WTC11 (cell line): ENCODE measurements around the gene SLC10A6.

ENCODE experiments used
- CREB1 ChIP-seq: sonication (generic); formaldehyde crosslinking; IDR thresholded peaks from 2 replicates; pipeline ENCODE4 v1.8.0; 2023; ENCODE audit warnings: mild to moderate bottlenecking, missing genetic modification reagents
- ELF4 ChIP-seq: sonication (generic); formaldehyde crosslinking; IDR thresholded peaks from 2 replicates; pipeline ENCODE4 v1.8.1; 2022; ENCODE audit warnings: low read depth, mild to moderate bottlenecking, moderate library complexity, missing genetic modification reagents
- ETV6 ChIP-seq: sonication (generic); formaldehyde crosslinking; IDR thresholded peaks from 2 replicates; pipeline ENCODE4 v1.8.1; 2022; ENCODE audit warnings: mild to moderate bottlenecking, missing genetic modification reagents
- KAT7 ChIP-seq: sonication (generic); formaldehyde crosslinking; IDR thresholded peaks from 2 replicates; pipeline ENCODE4 v1.8.1; 2023; ENCODE audit warnings: missing genetic modification reagents, mild to moderate bottlenecking, borderline replicate concordance
- TCF7 ChIP-seq: sonication (generic); formaldehyde crosslinking; IDR thresholded peaks from 2 replicates; pipeline ENCODE4 v1.8.0; 2022; ENCODE audit warnings: mild to moderate bottlenecking, low read depth, missing genetic modification reagents, moderate library complexity
- TF ChIP-seq, protein P1 (sequence below): fragments of 200-600 bp; IDR thresholded peaks from 2 replicates; pipeline ENCODE4 v1.8.0; 2022; ENCODE audit warnings: antibody characterized with exemption
- TF ChIP-seq, protein P2 (sequence below): sonication (generic); formaldehyde crosslinking; IDR thresholded peaks from 2 replicates; pipeline ENCODE4 v1.8.0; 2023; ENCODE audit warnings: mild to moderate bottlenecking, missing genetic modification reagents
- TF ChIP-seq, protein P3 (sequence below): sonication (generic); formaldehyde crosslinking; IDR thresholded peaks from 2 replicates; pipeline ENCODE4 v1.8.1; 2022; ENCODE audit warnings: mild to moderate bottlenecking, moderate library complexity, missing genetic modification reagents
- TF ChIP-seq, protein P4 (sequence below): sonication (generic); formaldehyde crosslinking; IDR thresholded peaks from 2 replicates; pipeline ENCODE4 v1.8.1; 2023; ENCODE audit warnings: mild to moderate bottlenecking, moderate library complexity, missing genetic modification reagents

DNA sequence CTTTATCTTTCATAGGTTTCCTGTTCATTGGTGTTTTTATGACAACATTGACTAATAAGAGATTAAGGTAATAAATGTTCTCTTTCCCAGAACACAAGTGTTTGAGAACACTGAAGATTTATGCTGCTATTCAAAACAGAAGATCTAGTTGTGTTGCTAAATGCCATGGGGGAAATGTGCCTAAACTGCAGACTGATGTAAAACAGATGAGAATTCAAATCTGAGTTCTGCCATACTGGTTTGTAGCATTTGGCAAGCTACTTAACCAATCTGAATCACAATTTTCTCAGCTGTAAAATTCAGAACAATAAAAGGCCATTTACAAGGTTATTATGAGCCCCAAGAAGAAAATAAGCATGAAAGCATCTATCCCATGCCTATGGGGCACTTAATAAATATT lies 2.3 kb downstream of the SLC10A6 start:
- TF ChIP-seq, protein P1, sequence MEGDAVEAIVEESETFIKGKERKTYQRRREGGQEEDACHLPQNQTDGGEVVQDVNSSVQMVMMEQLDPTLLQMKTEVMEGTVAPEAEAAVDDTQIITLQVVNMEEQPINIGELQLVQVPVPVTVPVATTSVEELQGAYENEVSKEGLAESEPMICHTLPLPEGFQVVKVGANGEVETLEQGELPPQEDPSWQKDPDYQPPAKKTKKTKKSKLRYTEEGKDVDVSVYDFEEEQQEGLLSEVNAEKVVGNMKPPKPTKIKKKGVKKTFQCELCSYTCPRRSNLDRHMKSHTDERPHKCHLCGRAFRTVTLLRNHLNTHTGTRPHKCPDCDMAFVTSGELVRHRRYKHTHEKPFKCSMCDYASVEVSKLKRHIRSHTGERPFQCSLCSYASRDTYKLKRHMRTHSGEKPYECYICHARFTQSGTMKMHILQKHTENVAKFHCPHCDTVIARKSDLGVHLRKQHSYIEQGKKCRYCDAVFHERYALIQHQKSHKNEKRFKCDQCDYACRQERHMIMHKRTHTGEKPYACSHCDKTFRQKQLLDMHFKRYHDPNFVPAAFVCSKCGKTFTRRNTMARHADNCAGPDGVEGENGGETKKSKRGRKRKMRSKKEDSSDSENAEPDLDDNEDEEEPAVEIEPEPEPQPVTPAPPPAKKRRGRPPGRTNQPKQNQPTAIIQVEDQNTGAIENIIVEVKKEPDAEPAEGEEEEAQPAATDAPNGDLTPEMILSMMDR, result no peak
- TF ChIP-seq CREB1 (CRISPR knock-in tag) (no peak), ETV6 (CRISPR knock-in tag) (no peak), ELF4 (CRISPR knock-in tag) (no peak), TCF7 (CRISPR knock-in tag) (no peak), KAT7 (CRISPR knock-in tag) (no peak)
- TF ChIP-seq, protein P2, sequence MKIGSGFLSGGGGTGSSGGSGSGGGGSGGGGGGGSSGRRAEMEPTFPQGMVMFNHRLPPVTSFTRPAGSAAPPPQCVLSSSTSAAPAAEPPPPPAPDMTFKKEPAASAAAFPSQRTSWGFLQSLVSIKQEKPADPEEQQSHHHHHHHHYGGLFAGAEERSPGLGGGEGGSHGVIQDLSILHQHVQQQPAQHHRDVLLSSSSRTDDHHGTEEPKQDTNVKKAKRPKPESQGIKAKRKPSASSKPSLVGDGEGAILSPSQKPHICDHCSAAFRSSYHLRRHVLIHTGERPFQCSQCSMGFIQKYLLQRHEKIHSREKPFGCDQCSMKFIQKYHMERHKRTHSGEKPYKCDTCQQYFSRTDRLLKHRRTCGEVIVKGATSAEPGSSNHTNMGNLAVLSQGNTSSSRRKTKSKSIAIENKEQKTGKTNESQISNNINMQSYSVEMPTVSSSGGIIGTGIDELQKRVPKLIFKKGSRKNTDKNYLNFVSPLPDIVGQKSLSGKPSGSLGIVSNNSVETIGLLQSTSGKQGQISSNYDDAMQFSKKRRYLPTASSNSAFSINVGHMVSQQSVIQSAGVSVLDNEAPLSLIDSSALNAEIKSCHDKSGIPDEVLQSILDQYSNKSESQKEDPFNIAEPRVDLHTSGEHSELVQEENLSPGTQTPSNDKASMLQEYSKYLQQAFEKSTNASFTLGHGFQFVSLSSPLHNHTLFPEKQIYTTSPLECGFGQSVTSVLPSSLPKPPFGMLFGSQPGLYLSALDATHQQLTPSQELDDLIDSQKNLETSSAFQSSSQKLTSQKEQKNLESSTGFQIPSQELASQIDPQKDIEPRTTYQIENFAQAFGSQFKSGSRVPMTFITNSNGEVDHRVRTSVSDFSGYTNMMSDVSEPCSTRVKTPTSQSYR (CRISPR knock-in tag), result no peak
- TF ChIP-seq, protein P3, sequence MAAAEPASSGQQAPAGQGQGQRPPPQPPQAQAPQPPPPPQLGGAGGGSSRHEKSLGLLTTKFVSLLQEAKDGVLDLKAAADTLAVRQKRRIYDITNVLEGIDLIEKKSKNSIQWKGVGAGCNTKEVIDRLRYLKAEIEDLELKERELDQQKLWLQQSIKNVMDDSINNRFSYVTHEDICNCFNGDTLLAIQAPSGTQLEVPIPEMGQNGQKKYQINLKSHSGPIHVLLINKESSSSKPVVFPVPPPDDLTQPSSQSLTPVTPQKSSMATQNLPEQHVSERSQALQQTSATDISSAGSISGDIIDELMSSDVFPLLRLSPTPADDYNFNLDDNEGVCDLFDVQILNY (CRISPR knock-in tag), result no peak
- TF ChIP-seq, protein P4, sequence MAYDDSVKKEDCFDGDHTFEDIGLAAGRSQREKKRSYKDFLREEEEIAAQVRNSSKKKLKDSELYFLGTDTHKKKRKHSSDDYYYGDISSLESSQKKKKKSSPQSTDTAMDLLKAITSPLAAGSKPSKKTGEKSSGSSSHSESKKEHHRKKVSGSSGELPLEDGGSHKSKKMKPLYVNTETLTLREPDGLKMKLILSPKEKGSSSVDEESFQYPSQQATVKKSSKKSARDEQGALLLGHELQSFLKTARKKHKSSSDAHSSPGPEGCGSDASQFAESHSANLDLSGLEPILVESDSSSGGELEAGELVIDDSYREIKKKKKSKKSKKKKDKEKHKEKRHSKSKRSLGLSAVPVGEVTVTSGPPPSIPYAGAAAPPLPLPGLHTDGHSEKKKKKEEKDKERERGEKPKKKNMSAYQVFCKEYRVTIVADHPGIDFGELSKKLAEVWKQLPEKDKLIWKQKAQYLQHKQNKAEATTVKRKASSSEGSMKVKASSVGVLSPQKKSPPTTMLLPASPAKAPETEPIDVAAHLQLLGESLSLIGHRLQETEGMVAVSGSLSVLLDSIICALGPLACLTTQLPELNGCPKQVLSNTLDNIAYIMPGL (CRISPR knock-in tag), result no peak
